ENCODE data around the gene MAMDC4. TPM values are rescaled to one million over a fixed set of nuclear protein-coding genes. Genes with fewer than 3 reads are reported as not detected.
"Not testable (repeated sequence)": the region's sequence is repeated elsewhere in the genome, so short reads cannot be mapped to it uniquely, and the experiment has no call there.

The MAMDC4 gene
- 10 to 100 TPM; 14.1 to 15.3 TPM for total RNA-seq

DNA sequence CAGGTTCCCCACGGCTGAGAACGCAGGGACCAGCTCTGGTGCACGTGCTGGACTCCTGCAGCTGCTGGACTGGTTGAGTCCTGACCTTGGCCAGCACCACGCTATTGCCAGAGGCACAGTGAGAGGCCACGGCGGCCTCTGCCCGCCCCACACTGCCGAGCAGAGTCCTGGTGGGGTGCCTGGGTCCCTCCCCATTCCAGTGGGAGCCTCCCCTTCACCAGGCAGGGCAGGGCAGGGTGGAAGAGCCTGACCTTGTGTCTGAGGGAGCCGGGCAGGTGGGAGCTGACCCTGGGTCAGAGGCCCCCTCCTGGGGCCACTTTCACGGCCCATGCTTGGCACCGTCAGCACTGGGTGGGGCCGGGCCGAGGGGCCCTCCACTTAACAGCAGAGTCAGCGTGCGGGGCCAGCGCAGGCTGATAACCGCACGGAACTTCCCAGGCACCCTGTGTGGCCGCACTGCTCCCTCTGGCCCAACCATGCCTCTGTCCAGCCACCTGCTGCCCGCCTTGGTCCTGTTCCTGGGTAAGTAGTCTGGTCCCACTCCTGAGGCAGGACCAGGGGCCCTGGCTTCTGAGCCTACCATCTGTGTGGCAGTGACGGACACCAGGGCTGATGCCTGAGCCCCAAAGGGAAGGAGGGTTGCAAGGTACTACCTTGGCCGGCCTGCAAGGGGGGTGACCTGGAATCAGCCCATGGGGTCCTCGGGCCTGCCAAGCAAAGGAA lies at the start of gene MAMDC4:
TSS of gene MAMDC4 (plus strand) at position 406 of the 723 bp plus-strand sequence. CDS start at position 477, 71 bp downstream.
- ChIA-PET CTCF (interaction anchor here (0.6 to 1.3 kb wide), 2 partner anchors 10 to 120 kb away, joined by 3 to 4 read pairs; partner anchors contain the start of gene AJM1), POLR2A (no interaction called here)

DNA sequence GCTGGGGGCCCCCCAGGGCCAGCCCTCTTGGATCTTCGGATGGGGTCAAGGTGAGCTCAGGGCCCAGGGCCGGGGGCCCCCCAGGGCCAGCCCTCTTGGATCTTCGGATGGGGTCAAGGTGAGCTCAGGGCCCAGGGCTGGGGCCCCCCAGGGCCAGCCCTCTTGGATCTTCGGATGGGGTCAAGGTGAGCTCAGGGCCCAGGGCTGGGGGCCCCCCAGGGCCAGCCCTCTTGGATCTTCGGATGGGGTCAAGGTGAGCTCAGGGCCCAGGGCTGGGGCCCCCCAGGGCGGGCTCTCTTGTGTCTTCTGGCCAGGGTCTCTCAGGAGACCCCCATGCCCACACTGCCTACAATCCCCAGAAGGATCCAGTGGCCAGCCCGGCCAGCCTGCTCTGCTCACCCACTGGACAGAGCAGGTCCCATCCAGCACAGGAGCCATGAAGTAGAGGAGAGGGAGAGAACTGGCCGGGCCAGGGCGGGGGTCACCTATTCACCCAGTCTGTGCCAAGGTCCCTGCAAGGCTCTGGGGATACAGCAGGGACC lies 49.1 kb upstream of the MAMDC4 start:
- CTCF ChIA-PET, result interaction anchor here (1.6 kb wide), 1 partner anchor 10 kb away, joined by 6 read pairs; no protein-coding TSS in a partner anchor
- POLR2A ChIA-PET, result not testable (repeated sequence)

DNA sequence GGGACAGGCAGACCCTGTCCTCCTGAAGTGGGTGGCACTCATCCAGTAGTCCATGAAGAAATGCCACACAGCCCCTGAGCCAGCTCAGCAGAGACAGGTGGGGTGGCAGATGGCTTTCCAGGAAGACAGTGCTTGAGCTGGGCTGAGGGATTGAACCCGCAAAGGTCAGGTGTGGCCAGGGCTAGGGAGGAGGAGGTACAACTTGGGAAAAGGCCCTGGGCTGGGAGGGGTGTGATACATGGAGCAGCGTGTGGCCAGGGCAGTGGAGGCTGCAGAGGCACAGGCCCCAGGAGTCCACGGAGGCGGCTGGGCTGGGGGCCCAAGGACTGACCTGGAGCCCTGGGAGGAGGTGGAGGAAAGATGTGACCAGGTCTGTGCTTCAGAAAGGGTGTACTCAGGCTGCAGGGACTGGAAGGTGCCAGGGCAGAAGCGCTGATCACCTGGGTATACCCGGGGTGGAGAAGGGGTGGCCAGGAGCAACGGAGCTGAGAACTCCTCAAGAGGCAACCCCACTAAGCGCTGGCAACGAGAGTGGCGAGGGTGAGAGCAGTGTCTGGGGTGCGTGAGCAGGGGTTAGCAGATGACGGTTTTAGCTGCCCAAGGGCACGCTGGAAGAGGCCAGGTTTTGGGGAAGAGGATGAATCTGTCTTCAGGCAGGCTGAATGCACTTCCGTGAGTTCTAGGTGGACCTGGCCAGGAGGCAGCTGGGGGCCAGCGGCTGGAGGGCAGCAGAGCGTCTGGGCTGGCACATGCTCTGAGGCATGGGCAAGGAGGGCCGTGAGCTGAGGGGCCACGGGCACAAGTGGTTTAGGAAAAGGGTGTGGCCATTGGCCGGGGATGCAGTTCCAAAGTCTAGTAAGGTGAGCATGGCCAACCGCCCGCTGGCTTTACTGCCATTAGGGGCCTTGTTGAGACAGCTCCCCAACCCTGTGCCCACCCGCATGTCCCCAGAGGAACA lies 48.3 kb upstream of the MAMDC4 start:
- CTCF ChIA-PET, result interaction anchor here (1.0 kb wide), 1 partner anchor 172 kb away, joined by 5 read pairs; no protein-coding TSS in a partner anchor
- POLR2A ChIA-PET, result no interaction called here

DNA sequence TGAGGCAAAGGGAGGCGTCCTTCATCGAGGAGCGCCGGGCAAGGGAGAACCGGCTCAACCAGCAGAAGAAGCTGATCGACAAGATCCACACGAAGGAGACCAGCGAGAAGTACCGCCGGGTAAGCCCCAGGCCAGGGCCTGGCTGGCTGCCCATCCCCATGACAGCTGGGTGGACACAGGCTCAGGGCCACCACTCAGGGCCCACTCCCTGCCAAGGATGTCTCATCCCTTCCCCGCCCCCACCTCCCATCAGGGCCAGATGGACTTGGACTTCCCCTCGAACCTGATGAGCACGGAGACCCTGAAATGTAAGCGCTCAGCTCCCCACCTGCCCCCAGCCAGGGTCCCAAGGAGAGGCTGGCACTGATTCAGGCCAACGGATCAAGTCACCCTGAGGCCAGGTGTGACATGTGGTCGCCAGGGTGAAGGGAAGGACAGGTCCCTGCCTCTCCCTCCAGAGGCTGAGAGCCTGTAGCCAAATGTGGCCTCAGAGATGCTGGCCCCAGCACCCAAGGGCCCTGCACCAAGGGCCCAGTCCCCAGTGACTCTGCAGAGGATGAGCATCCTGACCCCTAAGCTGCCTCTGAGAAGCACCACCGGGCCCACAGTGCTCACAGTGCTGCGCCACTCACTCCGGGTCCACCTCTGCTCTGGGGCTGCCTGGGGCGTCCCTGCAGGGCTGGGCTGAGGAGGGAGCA lies 47.5 kb upstream of the MAMDC4 start:
- ChIA-PET CTCF (interaction anchor here (1.0 kb wide), 1 partner anchor 171 kb away, joined by 5 read pairs; no protein-coding TSS in a partner anchor), POLR2A (no interaction called here)

GRCh38 chr9:136805207-136805740 lies 46.9 kb upstream of the MAMDC4 start:
- POLR2A ChIA-PET, result no interaction called here

DNA sequence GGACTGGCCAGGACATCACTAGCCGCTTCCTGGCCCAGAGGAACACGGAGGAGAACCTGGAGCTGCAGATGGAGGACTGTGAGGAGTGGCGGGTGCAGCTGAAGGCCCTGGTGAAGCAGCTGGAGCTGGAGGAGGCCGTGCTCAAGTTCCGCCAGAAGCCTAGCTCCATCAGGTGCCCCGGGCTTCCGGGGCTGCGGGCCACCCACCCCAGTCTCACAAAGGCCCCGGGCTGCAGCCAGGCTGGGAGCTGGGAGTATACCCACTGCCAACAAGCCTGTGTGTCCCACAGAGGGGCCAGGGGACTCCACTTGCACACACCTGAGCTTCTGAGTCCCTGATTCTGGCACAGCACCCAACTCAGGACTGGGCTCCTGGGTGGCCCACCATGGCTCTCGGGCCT lies 46.1 kb upstream of the MAMDC4 start:
- ChIA-PET CTCF (interaction anchor here (1.2 to 1.7 kb wide), 3 partner anchors 14 to 40 kb away, joined by 3 to 7 read pairs (median 3); no protein-coding TSS in a partner anchor), POLR2A (interaction anchor here (1.7 kb wide), 1 partner anchor 281 kb away, joined by 4 read pairs; the partner anchor contains the start of gene MAN1B1)

More at GRCh38 chr9:136805207-136805740, 46.9 kb upstream of the MAMDC4 start:
- CTCF ChIA-PET, result interaction anchor here (1.2 to 1.7 kb wide), 2 partner anchors 13 to 39 kb away, joined by 3 to 7 read pairs; no protein-coding TSS in a partner anchor

- POLR2A ChIA-PET, result interaction anchor here (0.6 to 1.7 kb wide), 2 partner anchors 281 to 382 kb away, joined by 3 to 4 read pairs; partner anchors contain the start of gene MAN1B1
- CTCF ChIA-PET, result interaction anchor here (1.0 to 1.7 kb wide), 5 partner anchors 9 to 289 kb away, joined by 3 to 7 read pairs (median 3); no protein-coding TSS in a partner anchor
These were observed 45.4 kb upstream of the MAMDC4 start for GRCh38 chr9:136806631-136807201.

GRCh38 chr9:136807281-136808074 lies 44.7 kb upstream of the MAMDC4 start, which contains the start of gene RABL6:
Gene RABL6 (plus strand): TSS chr9:136807948. CDS start chr9:136808197, 249 bp downstream.
- ChIA-PET POLR2A (interaction anchor here (0.6 to 1.7 kb wide), 4 partner anchors 39 to 382 kb away, joined by 3 to 10 read pairs (median 4); partner anchors contain the start of gene MAN1B1), CTCF (interaction anchor here (1.0 to 2.6 kb wide), 4 partner anchors 8 to 288 kb away, joined by 3 to 9 read pairs (median 5); partner anchors contain the start of gene AJM1)

- POLR2A ChIA-PET, result interaction anchor here (0.6 to 1.7 kb wide), 4 partner anchors 40 to 279 kb away, joined by 3 to 10 read pairs (median 4); partner anchors contain the start of gene MAN1B1
- CTCF ChIA-PET, result interaction anchor here (1.2 to 2.6 kb wide), 3 partner anchors 16 to 34 kb away, joined by 3 to 9 read pairs (median 5); partner anchors contain the start of gene AJM1
These were observed 43.9 kb upstream of the MAMDC4 start for GRCh38 chr9:136808075-136808805.

DNA sequence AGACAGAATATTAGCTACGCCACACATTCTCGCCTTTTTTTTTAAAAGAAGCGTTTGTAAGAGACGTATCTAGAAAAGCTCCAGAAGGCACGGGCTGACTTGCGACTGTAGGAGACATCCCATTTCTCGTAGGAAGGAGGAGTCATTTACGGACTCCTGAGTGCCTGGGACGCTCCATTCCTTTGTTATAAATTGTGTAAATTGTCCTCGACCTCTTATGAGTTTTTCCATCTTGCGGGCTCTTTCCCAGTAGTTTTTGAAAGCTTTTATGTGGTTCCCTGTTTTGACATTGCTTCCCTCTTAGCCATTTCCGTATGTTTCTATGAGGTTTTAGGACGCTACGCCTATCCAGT lies 43.4 kb upstream of the MAMDC4 start:
- ChIA-PET CTCF (interaction anchor here (1.2 to 2.6 kb wide), 3 partner anchors 16 to 34 kb away, joined by 3 to 9 read pairs (median 5); partner anchors contain the start of gene AJM1), POLR2A (interaction anchor here (0.9 kb wide), 1 partner anchor 226 kb away, joined by 3 read pairs; no protein-coding TSS in a partner anchor)

GRCh38 chr9:136814725-136815421 lies 37.3 kb upstream of the MAMDC4 start:
- ChIA-PET CTCF (interaction anchor here (0.9 to 1.1 kb wide), 3 partner anchors 8 to 214 kb away, joined by 3 to 7 read pairs (median 3); partner anchors contain the start of gene AJM1), POLR2A (interaction anchor here (0.8 kb wide), 1 partner anchor 125 kb away, joined by 5 read pairs; no protein-coding TSS in a partner anchor)

DNA sequence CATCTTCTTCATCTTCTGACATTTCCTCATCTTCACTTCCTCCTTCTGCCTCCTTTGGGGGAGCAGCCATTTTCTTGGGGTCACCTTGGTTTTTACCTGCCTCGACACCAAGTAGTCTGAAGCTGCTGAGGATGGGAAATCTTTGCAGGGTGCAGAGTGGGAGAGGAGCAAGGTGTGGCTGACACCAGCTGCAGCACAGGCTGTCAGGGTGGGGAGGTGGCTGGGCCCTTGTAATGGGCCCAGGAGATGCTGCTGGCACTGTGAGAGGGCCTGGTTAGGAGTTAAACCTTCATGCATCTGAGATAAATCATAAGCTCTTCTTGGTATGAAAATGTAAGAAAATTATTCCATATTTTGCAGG lies 36.7 kb upstream of the MAMDC4 start:
- POLR2A ChIA-PET, result no interaction called here
- CTCF ChIA-PET, result interaction anchor here (0.9 to 1.1 kb wide), 3 partner anchors 8 to 213 kb away, joined by 3 to 7 read pairs (median 3); partner anchors contain the start of gene AJM1

GRCh38 chr9:136820971-136821825 lies 30.9 kb upstream of the MAMDC4 start:
- CTCF ChIA-PET, result no interaction called here
- POLR2A ChIA-PET, result no interaction called here

DNA sequence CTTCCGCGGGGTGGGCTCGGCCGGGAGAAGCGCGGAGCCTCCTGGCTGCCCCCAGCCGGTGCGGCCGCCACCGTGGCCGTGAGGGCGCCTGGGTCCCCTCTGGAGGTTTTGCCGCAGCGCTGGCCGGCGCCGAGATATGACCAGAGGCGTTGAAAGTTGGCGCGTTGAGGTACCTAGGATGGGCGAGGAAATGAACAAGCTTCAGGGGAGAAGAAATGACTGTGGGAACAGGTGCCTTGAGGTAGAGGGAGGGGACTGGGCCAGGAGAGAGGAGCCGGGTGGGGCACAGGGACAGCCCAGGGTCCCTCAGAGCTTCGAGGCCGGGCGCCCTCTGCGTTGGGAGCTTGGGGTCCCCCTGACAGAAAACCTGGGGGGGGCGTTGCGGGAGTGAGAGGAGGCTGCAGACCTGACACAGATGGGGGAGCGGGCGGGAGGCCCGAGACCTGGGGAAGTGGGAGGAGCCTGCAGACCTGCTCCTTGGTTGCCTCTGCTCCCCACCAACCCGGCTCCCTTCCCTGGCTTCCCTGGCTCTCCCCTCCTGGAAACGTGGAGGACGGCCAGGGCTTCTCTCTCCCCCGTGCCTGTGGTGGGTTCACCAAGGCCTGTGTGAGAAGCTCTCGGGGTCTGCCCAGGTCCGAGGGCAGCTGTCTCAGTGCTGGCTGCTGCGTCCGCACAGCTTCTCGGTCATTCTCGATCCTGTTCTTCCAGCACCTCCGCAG lies 30.2 kb upstream of the MAMDC4 start:
- POLR2A ChIA-PET, result no interaction called here
- CTCF ChIA-PET, result interaction anchor here (0.7 to 0.9 kb wide), 2 partner anchors 213 to 260 kb away, joined by 3 read pairs; no protein-coding TSS in a partner anchor
